ENCODE measurements around the gene LAMA3. TPM values are rescaled to one million over a fixed set of nuclear protein-coding genes. Genes with fewer than 3 reads are reported as not detected.
A peak's percentile ranks its signal among the peaks of the same experiment; 100 is the strongest.

The LAMA3 gene
- total RNA-seq, 1 donor, result 5.2 TPM

DNA sequence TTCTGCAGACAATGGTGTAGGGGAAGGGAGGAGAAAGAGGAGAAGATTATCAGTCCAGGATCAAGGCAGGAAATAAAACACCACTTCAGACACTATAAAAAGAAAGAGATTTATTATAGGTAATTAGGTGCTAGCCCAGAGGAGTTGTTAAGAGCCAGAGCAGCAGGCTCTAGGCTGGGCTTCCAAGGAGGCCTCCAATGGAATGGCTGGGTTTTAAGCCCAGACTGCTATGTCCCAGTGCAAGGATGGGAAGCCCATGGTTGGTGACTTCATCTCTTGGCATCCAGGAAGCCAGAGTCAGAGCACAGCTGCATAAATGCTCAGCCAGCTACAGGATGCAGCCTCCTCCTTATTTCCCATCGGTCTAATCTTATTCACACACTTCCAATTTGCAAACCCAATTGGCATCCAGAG lies 95.6 kb downstream of the LAMA3 start:
- TF ChIP-seq, protein P1, sequence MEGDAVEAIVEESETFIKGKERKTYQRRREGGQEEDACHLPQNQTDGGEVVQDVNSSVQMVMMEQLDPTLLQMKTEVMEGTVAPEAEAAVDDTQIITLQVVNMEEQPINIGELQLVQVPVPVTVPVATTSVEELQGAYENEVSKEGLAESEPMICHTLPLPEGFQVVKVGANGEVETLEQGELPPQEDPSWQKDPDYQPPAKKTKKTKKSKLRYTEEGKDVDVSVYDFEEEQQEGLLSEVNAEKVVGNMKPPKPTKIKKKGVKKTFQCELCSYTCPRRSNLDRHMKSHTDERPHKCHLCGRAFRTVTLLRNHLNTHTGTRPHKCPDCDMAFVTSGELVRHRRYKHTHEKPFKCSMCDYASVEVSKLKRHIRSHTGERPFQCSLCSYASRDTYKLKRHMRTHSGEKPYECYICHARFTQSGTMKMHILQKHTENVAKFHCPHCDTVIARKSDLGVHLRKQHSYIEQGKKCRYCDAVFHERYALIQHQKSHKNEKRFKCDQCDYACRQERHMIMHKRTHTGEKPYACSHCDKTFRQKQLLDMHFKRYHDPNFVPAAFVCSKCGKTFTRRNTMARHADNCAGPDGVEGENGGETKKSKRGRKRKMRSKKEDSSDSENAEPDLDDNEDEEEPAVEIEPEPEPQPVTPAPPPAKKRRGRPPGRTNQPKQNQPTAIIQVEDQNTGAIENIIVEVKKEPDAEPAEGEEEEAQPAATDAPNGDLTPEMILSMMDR (IDR thresholded peaks at IDR 0.05; ENCODE audit: insufficient read depth, low read depth, low read length), result no peak
- peak; percentile 51 for DNase-seq (ENCODE audit: low read depth)
- H3K4me3 ChIP-seq (ENCODE audit: low read depth, low read length), result no peak overlapping the region

DNA sequence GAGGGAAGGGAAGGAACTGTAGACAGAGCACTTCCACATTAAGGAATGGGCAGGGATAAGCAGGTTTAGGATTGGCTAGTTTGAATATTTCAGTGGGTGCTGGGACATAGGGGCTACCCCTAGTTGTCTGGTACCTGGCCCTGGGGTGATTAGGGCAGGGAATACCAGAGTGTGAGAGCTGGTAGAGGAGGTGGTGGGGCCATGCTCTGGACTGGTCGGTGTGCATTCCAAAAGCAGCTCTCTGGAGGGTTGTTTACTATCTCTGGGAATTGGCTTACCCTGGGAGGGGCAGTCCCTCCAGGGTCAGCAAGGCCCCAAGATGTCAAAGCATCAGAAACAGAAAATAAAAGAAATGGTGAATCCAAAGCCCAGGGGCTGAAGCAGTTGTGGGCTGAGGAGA lies 103.8 kb downstream of the LAMA3 start:
- TF ChIP-seq, protein P1 (IDR thresholded peaks at IDR 0.05; ENCODE audit: insufficient read depth, low read depth, low read length), result no peak
- no peak overlapping the region for H3K4me3 ChIP-seq (ENCODE audit: low read depth, low read length)
- no peak for DNase-seq (ENCODE audit: low read depth)

DNA sequence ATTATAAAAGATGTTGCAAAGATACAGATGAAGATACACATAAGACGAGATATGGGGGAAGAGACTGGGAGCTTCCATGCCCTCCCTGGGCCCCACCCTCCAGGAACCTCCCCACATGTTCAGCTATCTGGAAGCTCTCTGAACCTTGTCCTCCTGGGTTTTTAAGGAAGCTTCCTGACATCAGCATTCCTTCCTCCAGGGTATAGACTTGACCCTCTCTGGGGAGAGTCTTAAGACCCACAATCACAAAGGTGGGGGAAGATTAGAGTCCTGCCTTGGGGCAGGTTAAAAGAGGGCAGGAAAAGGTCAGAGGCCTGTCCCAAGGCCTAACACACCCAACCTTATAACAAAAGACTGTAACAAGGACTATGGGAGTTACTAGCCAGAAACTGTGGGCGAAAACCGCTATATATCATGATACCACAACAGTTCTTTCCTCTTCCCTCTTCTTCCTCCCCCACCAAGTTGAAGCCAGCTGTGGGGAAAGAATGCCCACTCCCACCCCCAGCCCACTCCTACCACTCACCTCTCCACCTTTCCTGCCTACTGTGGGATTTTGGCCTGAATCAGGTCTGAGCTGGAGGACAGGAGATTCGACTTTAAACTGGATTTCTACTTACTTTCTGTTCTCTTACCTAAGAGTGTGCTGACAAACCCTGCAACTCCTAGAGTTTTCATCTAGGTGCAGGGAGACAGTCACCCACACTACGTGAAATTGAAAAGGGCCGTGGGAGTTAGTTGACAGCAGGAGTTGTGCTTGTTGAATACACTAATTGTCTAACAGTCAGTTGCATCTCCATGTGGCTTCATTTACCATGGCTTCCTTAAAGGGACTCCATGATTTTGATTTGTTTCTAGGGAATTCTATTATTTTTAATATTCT lies 105.0 kb downstream of the LAMA3 start:
- TF ChIP-seq, protein P1 (IDR thresholded peaks at IDR 0.05; ENCODE audit: insufficient read depth, low read depth, low read length), result no peak
- DNase-seq (ENCODE audit: low read depth), result no peak
- H3K4me3 ChIP-seq (ENCODE audit: low read depth, low read length), result no peak overlapping the region

DNA sequence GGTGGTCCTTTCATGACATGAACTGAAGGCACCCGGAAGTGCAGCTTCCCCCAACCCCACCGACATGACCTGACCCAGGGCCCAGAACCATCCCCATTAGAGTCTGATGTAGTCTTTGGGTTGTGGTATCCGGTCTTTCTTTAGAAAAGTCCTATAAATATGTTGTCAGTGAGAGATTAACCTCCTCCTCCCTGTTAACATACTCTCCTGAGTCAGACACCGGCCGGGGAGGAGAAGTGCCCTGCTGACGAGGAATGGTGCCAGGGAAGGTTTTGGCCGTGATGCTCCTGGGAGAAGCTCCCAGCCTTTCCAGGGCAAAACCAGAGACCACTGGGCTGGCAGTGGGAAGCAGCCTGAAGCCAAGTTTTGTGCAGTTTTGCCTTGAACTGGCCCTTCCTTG lies 109.0 kb downstream of the LAMA3 start:
- TF ChIP-seq, protein P1 (IDR thresholded peaks at IDR 0.05; ENCODE audit: insufficient read depth, low read depth, low read length), result no peak
- no peak overlapping the region for H3K4me3 ChIP-seq (ENCODE audit: low read depth, low read length)
- DNase-seq (ENCODE audit: low read depth), result no peak

DNA sequence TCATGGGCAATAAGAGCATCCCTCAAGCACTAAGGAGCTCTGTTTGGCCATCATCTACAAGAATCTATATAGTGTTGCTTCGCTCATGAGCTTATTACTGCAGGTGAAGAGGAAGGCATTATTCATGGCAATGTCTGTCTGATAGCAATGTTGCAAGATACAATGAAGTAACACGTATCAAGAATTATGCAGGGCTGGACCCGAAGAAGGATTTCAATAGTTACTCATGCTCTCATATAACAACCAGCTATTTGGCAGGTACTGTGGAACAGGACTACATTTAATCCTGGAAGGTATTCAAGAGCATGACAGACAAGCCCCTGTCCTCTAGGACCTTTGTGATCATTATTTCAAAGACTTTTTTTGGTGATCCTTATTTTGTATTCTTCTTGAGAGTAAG lies 109.6 kb downstream of the LAMA3 start:
- DNase-seq (ENCODE audit: low read depth), result no peak
- TF ChIP-seq, protein P1 (IDR thresholded peaks at IDR 0.05; ENCODE audit: insufficient read depth, low read depth, low read length), result no peak
- H3K4me3 ChIP-seq (ENCODE audit: low read depth, low read length), result no peak overlapping the region

DNA sequence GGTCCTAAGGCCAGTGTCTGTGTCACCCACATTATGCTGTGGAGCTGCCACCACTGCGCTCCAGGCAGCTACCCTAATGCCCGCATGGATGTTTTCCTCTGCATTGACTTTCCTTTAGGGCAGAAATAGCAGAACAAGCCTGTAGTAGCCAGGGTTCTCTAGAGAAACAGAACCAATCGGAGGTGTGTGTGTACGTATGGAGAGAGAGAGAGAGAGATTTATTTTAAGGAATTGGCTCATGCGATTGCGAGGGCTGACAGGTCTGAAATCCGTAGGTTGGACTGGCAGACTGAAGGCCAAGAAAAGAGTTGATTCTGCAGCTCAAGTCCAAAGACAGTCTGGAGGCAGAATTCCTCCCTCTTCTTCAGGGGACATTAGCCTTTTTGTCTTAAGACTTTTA lies 110.3 kb downstream of the LAMA3 start:
- TF ChIP-seq, protein P1 (IDR thresholded peaks at IDR 0.05; ENCODE audit: insufficient read depth, low read depth, low read length), result no peak
- no peak for DNase-seq (ENCODE audit: low read depth)
- no peak overlapping the region for H3K4me3 ChIP-seq (ENCODE audit: low read depth, low read length)
